Esophagus muscularis mucosa (tissue), 4 donors: Measurements from ENCODE around the gene POLDIP2.

Experiments
- CTCF ChIP-seq, 3 experiments: fragments of 200-600 bp in 2 of 3; fragments of 450-650 bp in 1 of 3; sonication (generic) in 2 of 3; IDR thresholded peaks; one replicate each; pipeline ENCODE4 v1.5.1; 2017 to 2019; ENCODE audit warnings: antibody characterized with exemption in 3 of 3, mild to moderate bottlenecking in 2 of 3, moderate library complexity in 1 of 3
- EP300 ChIP-seq: sonication (generic); formaldehyde crosslinking; IDR thresholded peaks from one replicate; pipeline ENCODE4 v1.6.1; 2017; ENCODE audit warnings: antibody characterized with exemption
- POLR2A ChIP-seq: fragments of 450-650 bp; IDR thresholded peaks from one replicate; pipeline ENCODE4 v1.6.1; 2017; ENCODE audit warnings: antibody characterized with exemption, moderate library complexity, mild to moderate bottlenecking, low read depth
- POLR2AphosphoS5 ChIP-seq, 2 donors: sonication (generic); formaldehyde crosslinking; IDR thresholded peaks; one replicate each; pipeline ENCODE4 v1.6.1; 2017; ENCODE audit warnings: antibody characterized with exemption in 2 of 2

DNA sequence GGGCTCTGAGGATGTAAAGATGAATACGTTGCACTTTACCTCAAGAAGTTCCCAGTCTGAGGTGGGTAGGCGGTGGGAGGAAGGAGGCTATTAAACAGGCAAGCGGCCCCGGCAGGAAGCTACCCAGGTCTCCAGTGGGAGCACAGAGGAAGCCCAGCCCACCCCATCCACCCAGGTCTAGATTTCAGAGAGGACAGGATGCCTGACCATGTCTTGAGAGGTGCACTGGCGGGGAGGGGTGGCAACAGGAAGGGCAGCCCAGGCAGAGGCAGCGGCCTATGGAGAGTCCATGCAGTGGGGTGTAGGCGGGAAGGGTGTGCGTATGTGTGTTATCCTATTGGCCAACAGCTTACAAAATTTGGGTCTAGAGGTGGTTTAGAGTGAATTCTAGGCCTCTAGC lies 28.1 kb upstream of the POLDIP2 start:
- TF ChIP-seq POLR2AphosphoS5 (IDR thresholded peaks at IDR 0.05) (no peak), CTCF (IDR thresholded peaks at IDR 0.05) (no peak), POLR2A (no peak), EP300 (no peak)
